Activated CD8-positive, alpha-beta T cell treated with anti-CD3 and anti-CD28 coated beads, Interleukin-2, amount 10 ng/mL, durations not matched to agents 7 days and 5 days (primary cell): ENCODE data around the gene CDC40. TPM values are rescaled to one million over a fixed set of nuclear protein-coding genes. Genes with fewer than 3 reads are reported as not detected.
A peak's percentile ranks its signal among the peaks of the same experiment; 100 is the strongest.
"Not testable (repeated sequence)": the region's sequence is repeated elsewhere in the genome, so short reads cannot be mapped to it uniquely, and the experiment has no call there.

Experiments
- ATAC-seq: fragments of 150-1000 bp; cut with Tn5 transposase; one replicate; pipeline ENCODE4 v1.10.0; 2021; ENCODE audit warnings: moderate library complexity
- CTCF ChIA-PET: fragments of 350-600 bp; sonication (Branson Sonifier 250); formaldehyde crosslinking; loops from one replicate; lab custom pipeline; 2021; ENCODE audit warnings: antibody characterized with exemption; lab: Charles Lee
- POLR2A ChIA-PET: fragments of 350-600 bp; sonication (Branson Sonifier 250); formaldehyde crosslinking; loops from one replicate; lab custom pipeline; 2021; ENCODE audit warnings: antibody characterized with exemption; lab: Charles Lee
- DNase-seq: peaks from one replicate; pipeline ENCODE4 v3.0.0-alpha.2; 2020
- H3K27ac Mint-ChIP-seq: one replicate; pipeline ENCODE4 v1.8.0; 2021; ENCODE audit warnings: mild to moderate bottlenecking, mixed read lengths
- H3K27me3 Mint-ChIP-seq: one replicate; pipeline ENCODE4 v1.8.0; 2021; ENCODE audit warnings: low read depth, mixed read lengths
- H3K36me3 Mint-ChIP-seq: one replicate; pipeline ENCODE4 v1.8.0; 2021; ENCODE audit warnings: low read depth, mixed read lengths
- H3K4me1 Mint-ChIP-seq: one replicate; pipeline ENCODE4 v1.8.0; 2021; ENCODE audit warnings: low read depth, mixed read lengths
- H3K4me3 Mint-ChIP-seq: one replicate; pipeline ENCODE4 v1.8.0; 2021; ENCODE audit warnings: mild to moderate bottlenecking, mixed read lengths
- H3K9me3 Mint-ChIP-seq: one replicate; pipeline ENCODE4 v1.8.0; 2022; ENCODE audit warnings: mixed read lengths; ENCODE audit not compliant: insufficient read depth
- total RNA-seq, 2 experiments: library from RNA; stranded (reverse); gene quantifications; one replicate each; pipeline ENCODE4 v1.2.3, GENCODE V29; 2021

The CDC40 gene
- total RNA-seq, 2 experiments from 2014 or later = 25.9 to 27.0 TPM

DNA sequence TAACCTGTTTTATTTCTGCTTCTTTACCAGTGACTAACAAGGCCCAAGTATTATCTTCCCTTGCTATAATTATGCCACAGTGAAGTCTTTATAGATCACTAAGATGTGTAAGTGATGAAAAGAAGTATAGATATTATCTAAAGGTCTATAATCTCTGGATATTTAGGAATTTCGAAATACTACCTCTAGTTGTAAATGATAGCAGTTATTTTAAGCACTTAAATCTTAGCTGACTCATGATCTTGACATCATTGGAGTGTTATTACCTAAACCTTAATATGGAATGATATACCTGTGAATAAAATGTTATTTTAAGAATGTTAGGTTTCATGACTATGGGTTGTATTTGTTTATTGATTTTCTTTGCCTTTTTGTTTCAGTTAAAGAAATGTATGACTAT lies 31.5 kb downstream of the CDC40 start:
- POLR2A ChIA-PET = no interaction called here
- no peak overlapping the region for H3K4me3 Mint-ChIP-seq
- no peak overlapping the region for H3K27ac Mint-ChIP-seq
- no peaks in the 10 kb centered on the region for H3K27me3 Mint-ChIP-seq
- no peaks in the 10 kb centered on the region for H3K4me1 Mint-ChIP-seq
- H3K9me3 Mint-ChIP-seq = no peaks in the 10 kb centered on the region
- no peak for DNase-seq
- no peak for ATAC-seq
- CTCF ChIA-PET = interaction anchor here (1.8 kb wide), 1 partner anchor 32 kb away, joined by 3 read pairs; the partner anchor contains the start of gene CDC40
- H3K36me3 Mint-ChIP-seq = peaks cover 47% of the 10 kb centered on the region

- Mint-ChIP-seq H3K4me3 (no peak overlapping the region), H3K36me3 (peaks cover 51% of the 10 kb centered on the region), H3K4me1 (no peaks in the 10 kb centered on the region), H3K27me3 (no peaks in the 10 kb centered on the region), H3K9me3 (no peaks in the 10 kb centered on the region), H3K27ac (no peak overlapping the region)
- ATAC-seq = no peak
- ChIA-PET POLR2A (no interaction called here), CTCF (interaction anchor here (1.4 to 1.8 kb wide), 2 partner anchors 11 to 177 kb away, joined by 3 to 5 read pairs; no protein-coding TSS in a partner anchor)
- DNase-seq = no peak
Observed at GRCh38 chr6:110214338-110214737, 34.1 kb downstream of the CDC40 start.

GRCh38 chr6:110216140-110216539 lies 35.9 kb downstream of the CDC40 start:
- DNase-seq (no peak), ATAC-seq (no peak)
- Mint-ChIP-seq H3K27ac (no peak overlapping the region), H3K9me3 (no peaks in the 10 kb centered on the region), H3K4me3 (no peak overlapping the region), H3K27me3 (no peaks in the 10 kb centered on the region), H3K36me3 (peaks cover 58% of the 10 kb centered on the region), H3K4me1 (no peaks in the 10 kb centered on the region)
- ChIA-PET POLR2A (interaction anchor here (0.6 to 1.2 kb wide), 2 partner anchors 35 to 39 kb away, joined by 3 read pairs; no protein-coding TSS in a partner anchor), CTCF (interaction anchor here (0.8 kb wide), 1 partner anchor 125 kb away, joined by 3 read pairs; no protein-coding TSS in a partner anchor)

GRCh38 chr6:110217266-110217665 lies 37.0 kb downstream of the CDC40 start:
- no peak for ATAC-seq
- H3K4me3 Mint-ChIP-seq = no peak overlapping the region
- POLR2A ChIA-PET = no interaction called here
- no peak for DNase-seq
- no peaks in the 10 kb centered on the region for H3K4me1 Mint-ChIP-seq
- H3K27ac Mint-ChIP-seq = no peak overlapping the region
- no peaks in the 10 kb centered on the region for H3K9me3 Mint-ChIP-seq
- H3K27me3 Mint-ChIP-seq = no peaks in the 10 kb centered on the region
- CTCF ChIA-PET = interaction anchor here (0.8 to 1.1 kb wide), 3 partner anchors 31 to 951 kb away, joined by 3 to 4 read pairs (median 3); no protein-coding TSS in a partner anchor
- H3K36me3 Mint-ChIP-seq = peaks cover 54% of the 10 kb centered on the region

DNA sequence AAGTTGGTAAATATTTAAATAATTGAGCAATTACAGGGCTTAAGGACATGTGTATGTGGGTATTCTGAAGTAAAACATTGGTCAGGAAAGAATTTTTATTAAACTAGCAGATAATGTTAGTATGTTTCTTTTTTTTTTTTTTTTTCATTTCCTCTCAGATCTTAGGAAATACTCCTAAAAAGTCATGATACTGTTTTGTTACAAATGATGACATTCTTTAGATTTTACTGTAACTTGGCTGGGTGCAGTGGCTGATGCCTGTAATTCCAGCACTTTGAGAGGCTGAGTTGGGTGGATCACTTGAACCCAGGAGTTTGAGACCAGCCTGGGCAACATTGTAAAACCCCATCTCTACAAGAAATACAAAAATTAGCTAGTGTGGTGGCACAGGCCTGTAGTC lies 41.5 kb downstream of the CDC40 start:
- H3K9me3 Mint-ChIP-seq = no peaks in the 10 kb centered on the region
- no peak for DNase-seq
- H3K27me3 Mint-ChIP-seq = no peaks in the 10 kb centered on the region
- CTCF ChIA-PET = no interaction called here
- ATAC-seq = no peak
- peaks cover 35% of the 10 kb centered on the region for H3K36me3 Mint-ChIP-seq
- POLR2A ChIA-PET = no interaction called here
- H3K4me3 Mint-ChIP-seq = no peak overlapping the region
- no peak overlapping the region for H3K27ac Mint-ChIP-seq
- H3K4me1 Mint-ChIP-seq = no peaks in the 10 kb centered on the region

- no peak overlapping the region for H3K27ac Mint-ChIP-seq
- no peaks in the 10 kb centered on the region for H3K27me3 Mint-ChIP-seq
- CTCF ChIA-PET = no interaction called here
- no peaks in the 10 kb centered on the region for H3K9me3 Mint-ChIP-seq
- no peak for DNase-seq
- POLR2A ChIA-PET = no interaction called here
- H3K4me1 Mint-ChIP-seq = no peaks in the 10 kb centered on the region
- no peak overlapping the region for H3K4me3 Mint-ChIP-seq
- ATAC-seq = no peak
- H3K36me3 Mint-ChIP-seq = peaks cover 17% of the 10 kb centered on the region
Observed at GRCh38 chr6:110226261-110226660, 46.0 kb downstream of the CDC40 start.

GRCh38 chr6:110232450-110232849 lies 52.2 kb downstream of the CDC40 start:
- Mint-ChIP-seq H3K27ac (no peak overlapping the region), H3K27me3 (no peaks in the 10 kb centered on the region), H3K4me1 (peaks cover 7% of the 10 kb centered on the region), H3K4me3 (no peak overlapping the region), H3K36me3 (peaks cover 26% of the 10 kb centered on the region), H3K9me3 (no peaks in the 10 kb centered on the region)
- CTCF ChIA-PET = interaction anchor here (1.7 kb wide), 1 partner anchor 110 kb away, joined by 3 read pairs; no protein-coding TSS in a partner anchor
- POLR2A ChIA-PET = no interaction called here
- no peak for ATAC-seq
- DNase-seq = no peak

DNA sequence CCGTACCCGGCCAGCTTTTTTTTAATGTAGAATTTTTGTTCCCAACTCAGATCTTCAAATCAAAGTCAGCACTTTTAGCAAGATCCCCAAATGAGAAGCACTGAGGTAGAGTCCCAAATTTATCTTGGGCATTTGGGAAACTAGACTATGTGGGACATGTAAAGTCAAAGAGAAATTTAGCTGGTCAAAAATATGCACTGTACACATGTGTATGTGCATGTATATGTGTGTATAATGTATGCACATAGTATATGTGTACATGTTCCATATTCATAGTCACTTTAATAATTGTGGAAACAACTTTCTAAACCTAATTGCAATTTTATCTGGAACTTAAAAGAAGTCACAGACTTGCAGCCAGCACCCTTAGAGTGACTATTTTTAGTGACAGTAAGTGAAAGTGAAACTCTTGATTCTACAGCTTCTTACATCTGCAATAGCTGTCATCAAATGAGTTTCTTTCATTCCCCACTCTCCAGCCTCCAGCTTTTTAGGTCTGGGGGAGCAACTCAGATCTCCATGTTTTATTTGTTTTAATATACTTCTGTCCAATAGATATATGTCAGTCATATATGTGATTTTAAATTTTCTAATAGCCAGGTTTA lies 53.6 kb downstream of the CDC40 start:
- Mint-ChIP-seq H3K27ac (no peak overlapping the region), H3K36me3 (peaks cover 29% of the 10 kb centered on the region), H3K4me3 (no peak overlapping the region), H3K27me3 (no peaks in the 10 kb centered on the region), H3K4me1 (peaks cover 7% of the 10 kb centered on the region), H3K9me3 (no peaks in the 10 kb centered on the region)
- ChIA-PET CTCF (interaction anchor here (1.1 to 1.7 kb wide), 3 partner anchors 55 to 194 kb away, joined by 3 to 5 read pairs (median 3); no protein-coding TSS in a partner anchor), POLR2A (interaction anchor here (0.6 kb wide), 1 partner anchor 104 kb away, joined by 3 read pairs; no protein-coding TSS in a partner anchor)
- ATAC-seq = peak; percentile 94
- DNase-seq = peak; percentile 25

DNA sequence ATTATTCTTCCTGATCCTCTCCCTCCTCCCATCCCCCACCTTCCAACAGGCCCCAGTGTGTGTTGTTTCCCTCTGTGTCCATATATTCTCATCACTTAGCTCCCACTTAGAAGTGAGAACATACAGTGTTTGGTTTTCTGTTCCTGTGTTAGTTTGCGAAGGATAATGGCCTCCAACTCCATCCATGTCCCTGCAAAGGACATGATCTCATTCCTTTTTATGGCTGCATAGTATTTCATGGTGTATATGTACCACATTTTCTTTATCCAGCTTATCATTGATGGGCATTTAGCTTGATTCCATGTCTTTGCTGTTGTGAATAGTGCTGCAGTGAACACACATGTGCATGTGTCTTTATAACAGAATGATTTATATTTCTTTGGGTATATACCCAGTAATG lies 55.8 kb downstream of the CDC40 start:
- H3K4me1 Mint-ChIP-seq, H3K9me3 Mint-ChIP-seq, CTCF ChIA-PET, POLR2A ChIA-PET, H3K27ac Mint-ChIP-seq, H3K4me3 Mint-ChIP-seq, H3K27me3 Mint-ChIP-seq, DNase-seq, ATAC-seq: not testable (repeated sequence)
- peaks cover 23% of the 10 kb centered on the region for H3K36me3 Mint-ChIP-seq

GRCh38 chr6:110239526-110240274 lies 59.5 kb downstream of the CDC40 start:
- ChIA-PET POLR2A (no interaction called here), CTCF (no interaction called here)
- H3K4me1 Mint-ChIP-seq = no peaks in the 10 kb centered on the region
- no peak for ATAC-seq
- no peaks in the 10 kb centered on the region for H3K9me3 Mint-ChIP-seq
- peaks cover 21% of the 10 kb centered on the region for H3K36me3 Mint-ChIP-seq
- H3K4me3 Mint-ChIP-seq = no peak overlapping the region
- H3K27ac Mint-ChIP-seq = no peak overlapping the region
- H3K27me3 Mint-ChIP-seq = no peaks in the 10 kb centered on the region
- no peak for DNase-seq

GRCh38 chr6:110244621-110245020 lies 64.4 kb downstream of the CDC40 start:
- H3K36me3 Mint-ChIP-seq, DNase-seq, ATAC-seq, CTCF ChIA-PET, H3K27me3 Mint-ChIP-seq, H3K4me1 Mint-ChIP-seq, H3K9me3 Mint-ChIP-seq, H3K27ac Mint-ChIP-seq, POLR2A ChIA-PET, H3K4me3 Mint-ChIP-seq: not testable (repeated sequence)

DNA sequence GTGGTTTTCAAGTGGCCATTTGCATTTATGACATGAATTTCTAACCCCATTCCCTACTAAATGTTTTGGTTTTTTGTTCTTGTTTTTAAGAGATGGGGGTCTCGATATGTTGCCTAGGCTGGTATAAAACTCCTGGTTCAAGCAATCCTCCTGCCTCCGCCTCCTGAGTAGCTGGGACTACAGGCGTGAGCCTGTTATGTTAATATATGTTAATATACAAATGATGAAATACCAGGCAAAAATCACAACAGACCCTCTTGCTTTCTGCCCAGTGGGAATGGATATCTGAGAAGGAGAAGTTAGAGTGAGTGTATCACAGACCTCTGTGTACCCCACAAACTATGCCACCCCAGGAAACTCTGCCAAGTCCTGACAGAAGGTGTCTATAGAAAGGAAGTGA lies 66.2 kb downstream of the CDC40 start:
- H3K9me3 Mint-ChIP-seq = no peaks in the 10 kb centered on the region
- ChIA-PET CTCF (no interaction called here), POLR2A (no interaction called here)
- H3K4me1 Mint-ChIP-seq = no peaks in the 10 kb centered on the region
- ATAC-seq (no peak), DNase-seq (no peak)
- no peaks in the 10 kb centered on the region for H3K36me3 Mint-ChIP-seq
- no peak overlapping the region for H3K4me3 Mint-ChIP-seq
- H3K27ac Mint-ChIP-seq = no peak overlapping the region
- no peaks in the 10 kb centered on the region for H3K27me3 Mint-ChIP-seq
